HG02678 (cell line): ENCODE results near the gene SRGAP2C.
"Not testable (repeated sequence)": the region's sequence is repeated elsewhere in the genome, so short reads cannot be mapped to it uniquely, and the experiment has no call there.

Source experiments
- ATAC-seq: cut with Tn5 transposase; IDR thresholded peaks from one replicate; pipeline ENCODE4 v1.9.1; 2021; ENCODE audit warnings: mild to moderate bottlenecking, moderate library complexity; ENCODE audit not compliant: unreplicated experiment

Gene SRGAP2C

GRCh38 chr1:121275435-121275834, 90.7 kb downstream of the SRGAP2C start:
- not testable (repeated sequence) for ATAC-seq

- ATAC-seq: not testable (repeated sequence)
Measured at GRCh38 chr1:121278202-121278601, 93.4 kb downstream of the SRGAP2C start.

DNA sequence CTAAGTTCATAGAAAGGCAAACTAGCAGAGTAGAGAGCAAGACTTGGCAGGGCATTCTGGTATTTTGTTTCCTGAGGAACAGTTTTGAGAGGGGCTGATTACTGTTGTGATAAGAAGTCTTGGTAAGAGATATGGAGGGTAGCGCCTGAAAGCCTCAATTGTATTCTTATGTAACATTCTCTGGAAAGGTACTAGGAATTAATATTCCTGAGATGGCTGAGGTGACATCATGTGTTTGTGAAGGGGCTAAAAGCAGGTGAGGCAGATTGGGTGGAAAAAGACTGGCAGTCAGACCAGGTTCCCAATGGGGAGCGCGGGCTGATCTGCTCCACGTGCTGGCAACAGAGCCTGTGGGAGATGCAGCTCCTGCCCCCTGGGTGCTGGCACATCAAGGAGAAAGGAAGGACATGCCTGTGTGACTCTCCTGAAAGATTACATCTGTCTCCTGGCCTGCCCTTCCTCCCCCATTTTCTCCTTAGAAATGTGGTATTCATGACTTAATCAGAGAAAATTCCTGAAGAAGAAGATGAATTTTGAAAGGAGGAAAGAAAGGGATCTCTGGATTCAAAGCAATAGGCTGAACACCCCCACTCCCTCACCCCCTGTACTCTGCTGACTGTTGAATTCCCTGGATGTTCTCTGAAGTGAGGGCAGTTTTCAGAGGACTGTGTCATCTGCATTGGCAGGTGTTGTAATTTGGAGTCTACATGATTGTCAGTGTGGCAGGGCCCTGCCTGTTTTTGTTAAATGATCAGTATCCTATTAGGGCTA, 94.2 kb downstream of the SRGAP2C start:
- ATAC-seq: not testable (repeated sequence)

- ATAC-seq: not testable (repeated sequence)
Measured at GRCh38 chr1:121279548-121279898, 94.7 kb downstream of the SRGAP2C start.

- ATAC-seq: not testable (repeated sequence)
Measured at GRCh38 chr1:121280699-121281317, 96.0 kb downstream of the SRGAP2C start.

GRCh38 chr1:121281480-121281879, 96.7 kb downstream of the SRGAP2C start:
- not testable (repeated sequence) for ATAC-seq

DNA sequence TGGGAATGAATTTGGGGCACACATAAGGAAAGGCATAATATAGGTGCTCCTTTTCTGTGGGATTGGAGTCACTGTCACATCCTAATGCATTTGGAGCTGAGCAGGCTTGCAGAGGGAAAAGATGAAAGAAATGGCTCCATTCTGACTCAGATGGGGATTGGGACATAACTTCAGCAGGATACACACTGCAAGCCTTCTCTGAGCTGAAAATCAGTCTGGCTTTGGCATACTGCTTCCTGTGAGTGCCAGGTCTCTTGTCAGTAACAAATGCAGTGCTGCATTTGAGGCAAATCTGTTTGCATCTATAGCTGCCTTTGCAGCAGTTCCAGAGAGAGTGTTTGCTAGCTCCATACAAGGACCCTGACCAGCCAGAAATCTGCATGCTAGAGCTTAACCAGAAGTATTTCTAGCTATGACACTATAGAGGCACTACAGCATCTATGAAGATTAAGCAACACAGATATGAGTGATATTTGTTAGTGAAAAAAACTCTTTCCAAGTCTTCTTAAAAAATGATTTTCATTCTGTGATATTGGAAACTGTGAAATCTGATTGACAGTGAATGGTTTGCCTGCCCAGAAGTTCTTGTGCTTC, 98.9 kb downstream of the SRGAP2C start:
- not testable (repeated sequence) for ATAC-seq

GRCh38 chr1:121292590-121292989, 107.8 kb downstream of the SRGAP2C start:
- ATAC-seq: not testable (repeated sequence)

- ATAC-seq: not testable (repeated sequence)
Measured at GRCh38 chr1:121293263-121294204, 108.8 kb downstream of the SRGAP2C start.

DNA sequence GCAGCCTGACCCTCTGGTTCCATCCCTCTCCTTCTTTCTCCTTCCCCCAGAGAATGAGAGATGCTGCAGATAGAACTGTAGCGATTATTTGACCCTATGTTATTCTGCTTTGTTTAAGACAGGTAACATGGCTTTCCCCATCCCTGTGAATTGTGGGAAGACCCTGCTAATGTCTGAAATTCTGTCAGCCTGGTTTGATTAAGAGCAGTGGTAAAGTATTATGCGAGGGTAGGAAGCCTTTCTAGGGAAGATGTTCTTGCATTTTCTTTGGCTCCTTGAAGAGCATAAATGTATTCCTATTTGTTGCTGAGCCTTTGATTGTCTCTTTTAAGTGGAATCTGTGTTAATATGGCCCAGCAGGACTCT, 109.4 kb downstream of the SRGAP2C start:
- not testable (repeated sequence) for ATAC-seq

GRCh38 chr1:121296563-121296962, 111.8 kb downstream of the SRGAP2C start:
- ATAC-seq: not testable (repeated sequence)

DNA sequence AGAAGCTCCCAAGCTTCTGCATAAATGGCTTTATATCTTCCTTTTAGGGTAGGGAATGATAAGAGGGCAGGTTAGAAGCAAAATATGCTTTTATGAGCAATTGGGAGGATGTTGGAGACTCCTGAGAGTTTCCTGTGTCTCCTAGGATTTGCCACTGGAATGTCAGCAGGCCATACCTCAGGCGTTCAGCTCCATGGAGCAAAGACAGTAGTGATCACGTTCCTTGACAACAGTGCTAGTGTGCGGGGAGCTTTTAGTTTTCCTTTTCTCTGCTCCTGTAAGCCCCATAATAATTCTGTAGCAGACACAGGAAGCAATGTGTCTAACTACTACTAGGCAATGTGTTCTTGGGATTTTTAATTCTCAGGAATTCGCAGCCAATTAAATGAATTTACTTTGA, 113.8 kb downstream of the SRGAP2C start:
- not testable (repeated sequence) for ATAC-seq

DNA sequence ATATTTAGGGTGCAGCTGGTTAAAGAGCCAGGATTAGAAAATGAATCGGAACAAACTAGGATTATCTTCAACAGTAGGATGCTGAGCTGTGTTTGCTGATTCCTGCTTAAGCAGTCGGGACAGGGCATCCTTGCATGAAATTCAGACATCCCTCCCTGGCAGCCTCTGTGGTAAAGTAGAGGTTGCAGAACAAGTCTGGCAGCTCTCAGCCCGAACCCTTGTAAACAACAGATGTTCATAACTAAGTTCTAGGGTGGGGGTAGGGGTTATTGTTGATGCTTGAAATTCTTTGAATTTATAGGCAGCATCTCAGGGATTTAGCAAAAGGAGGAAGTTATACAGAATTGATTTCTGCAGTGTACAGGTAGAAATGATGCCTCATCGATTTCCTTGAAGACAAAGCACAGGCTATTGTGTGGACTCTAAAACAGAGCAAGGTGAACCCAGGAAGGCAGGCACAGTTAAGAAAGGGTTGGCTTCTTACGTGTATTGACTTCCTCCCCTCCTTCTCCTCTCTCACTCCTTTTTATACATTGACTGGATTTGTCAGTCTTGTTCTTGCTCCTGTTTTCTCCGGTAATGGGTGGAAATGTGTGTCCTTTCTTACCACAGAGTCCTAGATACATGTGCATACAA, 114.9 kb downstream of the SRGAP2C start:
- not testable (repeated sequence) for ATAC-seq

DNA sequence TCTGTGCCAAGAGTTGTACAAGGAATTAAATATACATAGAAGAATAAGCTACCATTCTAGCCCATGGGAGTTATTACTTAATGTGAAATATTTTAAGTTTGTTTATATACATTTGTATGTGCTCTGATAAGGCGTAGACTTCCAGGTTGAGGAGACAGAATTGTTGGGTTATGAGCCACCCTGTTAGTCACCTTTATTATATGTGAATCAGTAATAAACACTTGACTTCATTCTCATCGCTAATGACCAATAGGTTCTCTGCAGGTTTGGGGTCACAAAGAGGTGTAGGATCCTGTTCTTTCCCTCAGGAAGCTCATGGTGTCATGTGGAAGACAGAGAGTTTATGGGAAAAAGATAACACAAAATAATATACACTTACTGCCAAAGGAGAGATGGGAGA, 117.1 kb downstream of the SRGAP2C start:
- not testable (repeated sequence) for ATAC-seq

GRCh38 chr1:121307759-121308158, 123.0 kb downstream of the SRGAP2C start:
- ATAC-seq: not testable (repeated sequence)

GRCh38 chr1:121315509-121315908, 130.7 kb downstream of the SRGAP2C start:
- ATAC-seq: not testable (repeated sequence)

- ATAC-seq: not testable (repeated sequence)
Measured at GRCh38 chr1:121316081-121316480, 131.3 kb downstream of the SRGAP2C start.

DNA sequence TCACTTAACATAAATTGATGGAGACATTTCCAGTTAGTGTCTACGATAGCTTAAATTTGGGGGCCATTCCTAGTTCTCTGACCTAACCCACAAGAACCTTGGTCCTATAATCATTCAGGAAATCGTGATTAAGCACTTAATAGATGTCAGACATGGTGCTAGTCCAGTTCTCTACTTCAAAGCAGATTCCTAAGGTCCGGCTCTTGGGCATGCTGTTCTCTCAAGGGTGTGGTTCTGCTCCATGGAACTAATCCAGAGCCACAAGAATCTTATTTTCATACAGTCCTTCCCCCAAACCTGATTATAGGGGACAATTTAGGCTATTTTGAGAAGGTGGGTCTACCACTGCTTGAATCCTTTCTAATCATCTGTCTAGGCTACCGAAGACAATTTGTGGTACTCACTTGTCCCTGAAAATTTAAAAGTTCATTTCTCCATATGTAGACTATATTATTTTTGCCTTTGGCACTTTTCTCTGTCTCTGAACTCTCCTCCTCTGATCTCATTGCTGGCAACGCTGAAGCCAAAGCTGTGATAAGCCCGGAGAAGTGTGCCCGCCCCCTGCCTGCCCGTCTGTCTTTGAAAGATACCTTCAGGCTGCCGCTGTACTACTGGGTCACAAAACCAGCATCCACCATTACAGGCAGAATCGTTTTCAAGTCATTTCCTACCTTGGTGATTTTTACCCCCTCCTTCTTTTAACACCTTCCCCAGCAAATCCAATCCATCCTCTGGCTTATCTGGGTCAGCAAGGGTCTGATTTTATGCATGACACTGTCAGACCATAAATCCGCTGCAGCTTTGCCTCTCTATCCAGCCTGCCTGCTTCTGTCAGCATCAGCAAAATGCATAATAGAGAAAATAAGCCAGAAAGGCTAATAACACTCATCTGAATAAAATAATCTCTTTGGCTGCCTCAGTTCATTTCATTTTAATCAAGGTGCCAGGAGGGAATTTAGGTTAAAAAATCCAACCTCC, 133.0 kb downstream of the SRGAP2C start:
- ATAC-seq: not testable (repeated sequence)

DNA sequence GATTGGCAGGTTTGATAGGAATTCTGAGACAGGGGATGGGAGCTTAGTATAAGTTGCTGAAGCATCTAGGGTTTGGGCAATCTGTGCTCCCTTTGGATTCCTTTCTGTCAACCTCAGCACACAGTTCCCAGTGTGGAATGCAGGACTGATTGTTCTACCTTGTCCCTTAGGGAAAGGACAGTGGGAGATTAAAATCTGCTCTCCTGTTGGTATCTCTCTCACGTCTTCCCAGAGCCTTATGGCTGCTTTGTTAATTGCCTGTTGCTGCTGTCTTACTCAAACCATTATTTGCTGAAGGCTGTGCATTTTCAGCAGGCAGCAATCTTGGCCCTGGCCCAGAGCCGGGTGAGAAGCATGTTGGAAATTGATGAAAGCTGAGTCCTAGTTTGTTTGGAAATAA, 133.9 kb downstream of the SRGAP2C start:
- not testable (repeated sequence) for ATAC-seq
